Measurements from ENCODE around the gene PPP1R13B.

PPP1R13B gene

DNA sequence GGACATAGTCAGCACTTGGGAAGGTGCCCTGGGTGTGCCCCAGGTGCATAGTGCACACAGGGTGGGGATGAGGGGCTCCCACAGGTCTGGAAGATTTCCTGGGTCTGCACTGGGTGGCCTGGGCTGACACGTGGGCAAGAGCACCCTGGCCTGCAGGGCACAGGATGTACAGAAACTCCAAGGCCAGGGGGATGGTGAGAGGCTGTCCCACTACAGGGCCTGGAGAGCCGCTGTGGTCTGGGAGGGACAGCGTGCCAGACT lies 35.8 kb upstream of the PPP1R13B start:
- Histone ChIP-seq H2AK5ac (ENCODE audit: low read depth, low read length) (peak overlapping the region; percentile 74), H3K79me1 (ENCODE audit: low read depth, low read length) (peaks cover 3% of the 10 kb centered on the region), H3K14ac (ENCODE audit: low read length) (no peak overlapping the region), H2BK120ac (ENCODE audit: low read depth, low read length) (no peak overlapping the region), H3K36me3 (replicated peaks in 1 of 2; ENCODE audit: control insufficient read depth in 2 of 2, insufficient read depth in 2 of 2, low read length in 2 of 2) (no peaks in the 10 kb centered on the region), H2BK12ac (ENCODE audit: low read length) (peak overlapping the region; percentile 22), H2BK15ac (ENCODE audit: low read length) (peak overlapping the region; percentile 37), H3K9ac (ENCODE audit: low read depth, low read length, poor library complexity) (no peak overlapping the region), H2BK5ac (ENCODE audit: low read length) (no peak overlapping the region), H3K9me3 (replicated peaks in 1 of 2; ENCODE audit: control insufficient read depth in 2 of 2, insufficient read depth in 1 of 2, low read depth in 1 of 2, low read length in 2 of 2) (peaks cover 0 to 3% of the 10 kb centered on the region in 2 donors), H4K91ac (ENCODE audit: low read depth, low read length, poor library complexity) (no peak overlapping the region), H3K4me3 (ENCODE audit: low read length in 2 of 2) (no peak overlapping the region), H4K8ac (ENCODE audit: low read depth, low read length) (no peak overlapping the region), H3K27ac (replicated peaks; ENCODE audit: low read length) (no peak overlapping the region), H3K27me3 (ENCODE audit: control insufficient read depth in 3 of 3, insufficient read depth in 3 of 3, low read depth in 1 of 3, low read length in 3 of 3) (peaks cover 0 to 69% (median 0%) of the 10 kb centered on the region in 3 experiments), H3K4ac (ENCODE audit: low read length) (peak overlapping the region; percentile 76), H3K23ac (ENCODE audit: low read depth, low read length, poor library complexity) (peak overlapping the region; percentile 73), H3K4me1 (ENCODE audit: control insufficient read depth in 2 of 2, insufficient read depth in 1 of 2, low read depth in 1 of 2, low read length in 2 of 2) (peaks cover 11 to 24% of the 10 kb centered on the region in 2 donors), H3K4me2 (ENCODE audit: insufficient read depth, low read length, poor library complexity, severe bottlenecking) (no peak overlapping the region), H3K18ac (ENCODE audit: low read length) (peak overlapping the region; percentile 57), H2AFZ (ENCODE audit: low read length) (no peak overlapping the region)
- WGBS, 2 donors (ENCODE audit: extremely low coverage in 2 of 2, insufficient read length in 2 of 2, insufficient replicate concordance in 1 of 2) = no CpG with 5 or more reads among the region's 3 CpGs
- no peak for DNase-seq (ENCODE audit: low spot score)

DNA sequence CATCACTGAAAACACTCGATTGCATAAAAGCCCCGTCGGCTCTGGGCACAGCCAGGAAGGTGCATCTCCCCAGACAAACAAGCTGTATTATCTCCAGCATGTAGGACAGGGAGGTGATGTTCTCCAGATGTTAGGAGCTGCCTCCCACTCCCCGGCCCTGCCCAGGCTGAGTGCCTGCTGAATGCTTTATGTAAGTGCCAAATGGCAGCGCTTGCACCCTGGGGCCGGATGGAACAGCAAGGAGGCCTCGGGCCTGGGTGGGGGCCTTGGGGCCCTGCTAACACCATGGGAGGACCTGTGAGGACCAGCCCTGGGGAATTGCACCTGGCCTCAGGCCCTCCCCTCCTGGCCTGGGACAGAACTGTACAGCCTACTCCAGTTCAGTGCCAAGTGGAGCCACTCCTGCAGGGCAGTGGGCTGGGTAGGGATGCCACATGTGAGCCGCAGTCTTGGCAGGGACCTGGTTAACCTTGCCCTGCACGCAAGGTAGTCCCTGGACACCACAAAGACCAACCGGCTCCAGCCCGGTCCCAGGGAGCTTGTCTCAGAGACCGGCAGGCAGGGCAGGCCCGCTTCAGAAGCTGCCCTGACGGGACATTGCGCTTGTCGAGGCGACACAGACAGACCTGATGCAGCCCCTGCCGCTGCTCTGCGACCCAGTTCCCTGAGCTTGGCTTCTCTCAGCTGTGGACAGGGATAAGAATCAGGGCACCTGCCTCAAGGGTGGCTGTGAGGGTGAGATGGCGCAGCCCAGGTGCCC lies 35.3 kb upstream of the PPP1R13B start:
- peaks cover 0 to 64% (median 0%) of the 10 kb centered on the region in 3 experiments for H3K27me3 ChIP-seq (ENCODE audit: control insufficient read depth in 3 of 3, insufficient read depth in 3 of 3, low read depth in 1 of 3, low read length in 3 of 3)
- H2BK12ac ChIP-seq (ENCODE audit: low read length) = peak overlapping the region; percentile 22
- no peak overlapping the region for H3K9ac ChIP-seq (ENCODE audit: low read depth, low read length, poor library complexity)
- no CpG with 5 or more reads among the region's 20 CpGs for WGBS, 2 donors (ENCODE audit: extremely low coverage in 2 of 2, insufficient read length in 2 of 2, insufficient replicate concordance in 1 of 2)
- no peak overlapping the region for H2AFZ ChIP-seq (ENCODE audit: low read length)
- H4K91ac ChIP-seq (ENCODE audit: low read depth, low read length, poor library complexity) = no peak overlapping the region
- peak overlapping the region; percentile 39 for H2BK5ac ChIP-seq (ENCODE audit: low read length)
- H3K14ac ChIP-seq (ENCODE audit: low read length) = peak overlapping the region; percentile 25
- H3K4me1 ChIP-seq (ENCODE audit: control insufficient read depth in 2 of 2, insufficient read depth in 1 of 2, low read depth in 1 of 2, low read length in 2 of 2) = peaks cover 11 to 24% of the 10 kb centered on the region in 2 donors
- H3K18ac ChIP-seq (ENCODE audit: low read length) = peak overlapping the region; percentile 57
- H3K4me3 ChIP-seq (ENCODE audit: low read length in 2 of 2) = no peak overlapping the region
- H3K4me2 ChIP-seq (ENCODE audit: insufficient read depth, low read length, poor library complexity, severe bottlenecking) = no peak overlapping the region
- peaks cover 0 to 3% of the 10 kb centered on the region in 2 donors for H3K9me3 ChIP-seq (replicated peaks in 1 of 2; ENCODE audit: control insufficient read depth in 2 of 2, insufficient read depth in 1 of 2, low read depth in 1 of 2, low read length in 2 of 2)
- no peak for DNase-seq (ENCODE audit: low spot score)
- H4K8ac ChIP-seq (ENCODE audit: low read depth, low read length) = no peak overlapping the region
- H3K27ac ChIP-seq (replicated peaks; ENCODE audit: low read length) = no peak overlapping the region
- H3K36me3 ChIP-seq (replicated peaks in 1 of 2; ENCODE audit: control insufficient read depth in 2 of 2, insufficient read depth in 2 of 2, low read length in 2 of 2) = no peaks in the 10 kb centered on the region
- peaks cover 3% of the 10 kb centered on the region for H3K79me1 ChIP-seq (ENCODE audit: low read depth, low read length)
- H2AK5ac ChIP-seq (ENCODE audit: low read depth, low read length) = peak overlapping the region; percentile 74
- peak overlapping the region; percentile 73 for H3K23ac ChIP-seq (ENCODE audit: low read depth, low read length, poor library complexity)
- no peak overlapping the region for H2BK120ac ChIP-seq (ENCODE audit: low read depth, low read length)
- peak overlapping the region; percentile 76 for H3K4ac ChIP-seq (ENCODE audit: low read length)
- H2BK15ac ChIP-seq (ENCODE audit: low read length) = peak overlapping the region; percentile 37

DNA sequence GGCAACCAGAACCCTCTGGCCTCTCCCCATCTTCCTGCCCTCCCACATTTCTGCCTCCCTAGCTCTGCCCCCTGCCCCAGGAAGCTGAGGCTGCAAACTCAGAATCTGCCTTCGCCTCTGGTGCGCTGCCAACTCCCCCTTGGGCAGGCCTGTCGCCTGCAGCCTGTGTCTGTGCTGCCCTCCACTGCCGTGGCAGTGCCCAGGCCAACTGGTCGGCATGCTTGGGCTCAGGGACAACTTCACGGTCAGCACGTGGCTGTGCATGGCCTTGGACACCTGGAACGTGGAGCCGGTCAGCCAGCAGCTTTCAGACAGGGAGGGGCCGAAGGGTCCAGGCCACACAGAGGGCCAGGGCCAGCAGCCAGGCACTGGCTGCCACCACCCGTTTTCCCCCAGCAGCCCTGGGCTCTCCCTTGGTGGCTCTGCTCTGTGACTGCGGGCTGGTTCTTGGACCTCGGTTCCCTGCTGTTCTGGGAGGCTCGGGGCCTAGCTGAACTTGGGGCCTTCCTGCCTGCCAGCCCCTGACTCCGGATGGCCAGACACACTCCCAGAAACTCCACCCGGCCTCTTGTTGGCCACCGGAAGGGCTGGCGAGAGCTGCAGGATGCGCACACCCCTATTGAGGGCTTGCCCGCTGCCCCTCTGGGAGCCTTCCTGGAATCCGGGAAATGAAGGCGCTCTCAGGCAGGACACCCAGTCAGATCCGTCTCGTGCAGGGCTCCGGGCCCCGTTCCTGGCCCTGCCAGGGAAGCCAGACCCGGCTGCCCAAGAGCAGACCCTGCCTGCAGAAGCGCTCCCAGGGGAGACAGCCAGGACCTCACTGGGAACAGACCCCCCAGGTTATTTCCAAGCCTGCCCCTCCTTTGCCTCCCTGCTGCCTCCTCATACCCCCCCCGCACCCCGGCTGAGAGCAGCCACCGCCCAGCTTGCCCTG lies 34.2 kb upstream of the PPP1R13B start:
- peak overlapping the region; percentile 98 for H2BK12ac ChIP-seq (ENCODE audit: low read length)
- no peak overlapping the region for H4K91ac ChIP-seq (ENCODE audit: low read depth, low read length, poor library complexity)
- H3K4me1 ChIP-seq (ENCODE audit: control insufficient read depth in 2 of 2, insufficient read depth in 1 of 2, low read depth in 1 of 2, low read length in 2 of 2) = peaks cover 11 to 21% of the 10 kb centered on the region in 2 donors
- no peak overlapping the region for H3K4me3 ChIP-seq (ENCODE audit: low read length in 2 of 2)
- peak overlapping the region; percentile 54 for H3K9ac ChIP-seq (ENCODE audit: low read depth, low read length, poor library complexity)
- peak overlapping the region; percentile 21 for H2AFZ ChIP-seq (ENCODE audit: low read length)
- no peak overlapping the region for H2BK120ac ChIP-seq (ENCODE audit: low read depth, low read length)
- no peak overlapping the region for H3K27ac ChIP-seq (replicated peaks; ENCODE audit: low read length)
- H3K36me3 ChIP-seq (replicated peaks in 1 of 2; ENCODE audit: control insufficient read depth in 2 of 2, insufficient read depth in 2 of 2, low read length in 2 of 2) = no peaks in the 10 kb centered on the region
- no peak for DNase-seq (ENCODE audit: low spot score)
- H3K79me1 ChIP-seq (ENCODE audit: low read depth, low read length) = peaks cover 3% of the 10 kb centered on the region
- H3K9me3 ChIP-seq (replicated peaks in 1 of 2; ENCODE audit: control insufficient read depth in 2 of 2, insufficient read depth in 1 of 2, low read depth in 1 of 2, low read length in 2 of 2) = peaks cover 0 to 3% of the 10 kb centered on the region in 2 donors
- peak overlapping the region; percentile 82 for H2BK5ac ChIP-seq (ENCODE audit: low read length)
- no peak overlapping the region for H3K4me2 ChIP-seq (ENCODE audit: insufficient read depth, low read length, poor library complexity, severe bottlenecking)
- peak overlapping the region; percentile 92 for H3K14ac ChIP-seq (ENCODE audit: low read length)
- no peak overlapping the region for H4K8ac ChIP-seq (ENCODE audit: low read depth, low read length)
- WGBS, 2 donors (ENCODE audit: extremely low coverage in 2 of 2, insufficient read length in 2 of 2, insufficient replicate concordance in 1 of 2) = no CpG with 5 or more reads among the region's 31 CpGs
- H3K23ac ChIP-seq (ENCODE audit: low read depth, low read length, poor library complexity) = peak overlapping the region; percentile 75
- H2BK15ac ChIP-seq (ENCODE audit: low read length) = peak overlapping the region; percentile 6
- peak overlapping the region; percentile 90 for H3K4ac ChIP-seq (ENCODE audit: low read length)
- H3K18ac ChIP-seq (ENCODE audit: low read length) = peak overlapping the region; percentile 88
- peaks cover 0 to 54% (median 0%) of the 10 kb centered on the region in 3 experiments for H3K27me3 ChIP-seq (ENCODE audit: control insufficient read depth in 3 of 3, insufficient read depth in 3 of 3, low read depth in 1 of 3, low read length in 3 of 3)
- peak overlapping the region; percentile 95 for H2AK5ac ChIP-seq (ENCODE audit: low read depth, low read length)
